ENCODE results near the gene CDC73.

The CDC73 gene

GRCh38 chr1:193293726-193294125, 171.9 kb downstream of the CDC73 start:
- peak overlapping the region in 1 of 3 experiments; percentile 10 for H3K27ac Mint-ChIP-seq
- no peaks in the 10 kb centered on the region for H3K27me3 Mint-ChIP-seq (ENCODE audit: low read depth)
- peaks cover 6% of the 10 kb centered on the region for H3K9me3 Mint-ChIP-seq
- H3K36me3 Mint-ChIP-seq (ENCODE audit: low read depth): no peaks in the 10 kb centered on the region
- no peaks in the 10 kb centered on the region for H3K4me1 Mint-ChIP-seq
- TF ChIP-seq, protein P1, sequence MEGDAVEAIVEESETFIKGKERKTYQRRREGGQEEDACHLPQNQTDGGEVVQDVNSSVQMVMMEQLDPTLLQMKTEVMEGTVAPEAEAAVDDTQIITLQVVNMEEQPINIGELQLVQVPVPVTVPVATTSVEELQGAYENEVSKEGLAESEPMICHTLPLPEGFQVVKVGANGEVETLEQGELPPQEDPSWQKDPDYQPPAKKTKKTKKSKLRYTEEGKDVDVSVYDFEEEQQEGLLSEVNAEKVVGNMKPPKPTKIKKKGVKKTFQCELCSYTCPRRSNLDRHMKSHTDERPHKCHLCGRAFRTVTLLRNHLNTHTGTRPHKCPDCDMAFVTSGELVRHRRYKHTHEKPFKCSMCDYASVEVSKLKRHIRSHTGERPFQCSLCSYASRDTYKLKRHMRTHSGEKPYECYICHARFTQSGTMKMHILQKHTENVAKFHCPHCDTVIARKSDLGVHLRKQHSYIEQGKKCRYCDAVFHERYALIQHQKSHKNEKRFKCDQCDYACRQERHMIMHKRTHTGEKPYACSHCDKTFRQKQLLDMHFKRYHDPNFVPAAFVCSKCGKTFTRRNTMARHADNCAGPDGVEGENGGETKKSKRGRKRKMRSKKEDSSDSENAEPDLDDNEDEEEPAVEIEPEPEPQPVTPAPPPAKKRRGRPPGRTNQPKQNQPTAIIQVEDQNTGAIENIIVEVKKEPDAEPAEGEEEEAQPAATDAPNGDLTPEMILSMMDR (IDR thresholded peaks at IDR 0.05; ENCODE audit: unreplicated experiment in 3 of 3): no peak
- H3K4me3 Mint-ChIP-seq: no peak overlapping the region

DNA sequence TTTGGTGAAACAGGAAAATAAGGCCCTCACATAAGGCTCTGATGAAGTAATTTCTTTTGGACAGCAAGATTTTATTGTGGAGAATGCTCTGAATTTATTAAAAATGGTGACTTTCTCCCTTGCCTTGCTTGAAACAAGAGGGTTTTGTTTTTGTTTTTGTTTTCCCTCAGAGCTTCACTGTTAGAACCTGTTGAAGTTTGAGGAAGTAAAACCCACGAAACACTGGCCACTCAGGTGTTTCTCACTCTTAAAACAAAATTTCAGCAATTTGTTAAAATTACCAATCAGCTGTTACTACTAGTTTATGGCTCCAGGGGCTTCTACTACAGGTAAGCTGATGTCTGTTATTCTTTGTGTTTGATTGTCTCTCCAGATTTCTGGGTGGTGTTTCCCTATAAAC, 177.2 kb downstream of the CDC73 start:
- Mint-ChIP-seq H3K4me1 (no peaks in the 10 kb centered on the region), H3K9me3 (peaks cover 10% of the 10 kb centered on the region), H3K36me3 (ENCODE audit: low read depth) (no peaks in the 10 kb centered on the region), H3K4me3 (no peak overlapping the region), H3K27ac (no peak overlapping the region), H3K27me3 (ENCODE audit: low read depth) (no peaks in the 10 kb centered on the region)
- TF ChIP-seq, protein P1 (IDR thresholded peaks at IDR 0.05; ENCODE audit: unreplicated experiment in 3 of 3): no peak

GRCh38 chr1:193301746-193302145, 179.9 kb downstream of the CDC73 start:
- Mint-ChIP-seq H3K36me3 (ENCODE audit: low read depth) (no peaks in the 10 kb centered on the region), H3K4me3 (no peak overlapping the region), H3K27me3 (ENCODE audit: low read depth) (no peaks in the 10 kb centered on the region), H3K4me1 (no peaks in the 10 kb centered on the region), H3K9me3 (peaks cover 4% of the 10 kb centered on the region), H3K27ac (no peak overlapping the region)
- TF ChIP-seq, protein P1 (IDR thresholded peaks at IDR 0.05; ENCODE audit: unreplicated experiment in 3 of 3): no peak

DNA sequence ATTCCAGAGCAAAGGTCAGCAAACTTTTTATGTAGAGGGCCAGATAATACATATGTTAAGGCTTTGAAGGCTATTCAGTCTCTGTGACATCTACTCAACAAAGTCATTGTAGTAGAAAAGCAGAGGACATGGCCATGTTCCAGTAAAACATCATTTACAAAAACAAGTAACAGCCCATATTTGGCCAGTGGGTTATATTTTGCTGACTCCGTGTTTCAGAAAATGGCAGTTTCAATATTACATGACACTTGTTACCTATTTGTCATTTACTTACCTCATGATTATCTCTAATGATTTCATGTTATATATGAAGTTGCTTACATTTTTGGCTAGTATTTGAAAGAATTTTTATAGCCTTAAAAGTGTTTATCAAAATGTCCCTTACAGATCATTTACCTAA, 182.0 kb downstream of the CDC73 start:
- TF ChIP-seq, protein P1 (IDR thresholded peaks at IDR 0.05; ENCODE audit: unreplicated experiment in 3 of 3): no peak
- H3K4me1 Mint-ChIP-seq: no peaks in the 10 kb centered on the region
- no peaks in the 10 kb centered on the region for H3K36me3 Mint-ChIP-seq (ENCODE audit: low read depth)
- H3K27me3 Mint-ChIP-seq (ENCODE audit: low read depth): no peaks in the 10 kb centered on the region
- H3K27ac Mint-ChIP-seq: no peak overlapping the region
- no peak overlapping the region for H3K4me3 Mint-ChIP-seq
- H3K9me3 Mint-ChIP-seq: peaks cover 4% of the 10 kb centered on the region

Data from nephron (organoid).